GM23338 (cell line): ENCODE results near the gene BECN2. TPM values are rescaled to one million over a fixed set of nuclear protein-coding genes. Genes with fewer than 3 reads are reported as not detected.

ENCODE experiments used
- ATAC-seq: fragments of 200-7000 bp; cut with Tn5 transposase; 3 replicates; pipeline ENCODE4 v1.9.1; 2020
- DNase-seq: peaks from one replicate; pipeline ENCODE4 v3.0.0-alpha.2; 2015; ENCODE audit warnings: low spot score
- H2AFZ ChIP-seq: fragments of 200-600 bp; sonication (generic); 2 replicates; pipeline ENCODE4 v1.8.0; 2016; ENCODE audit warnings: antibody characterized with exemption, mild to moderate bottlenecking, moderate library complexity
- H3F3A ChIP-seq: fragments of 200-600 bp; sonication (generic); replicated peaks from 2 replicates; pipeline ENCODE4 v1.8.0; 2017; ENCODE audit warnings: antibody characterized with exemption, mixed run types, low read depth
- H3K27ac ChIP-seq: fragments of 200-600 bp; sonication (generic); 2 replicates; pipeline ENCODE4 v1.6.1; 2016; ENCODE audit warnings: low read depth
- H3K27me3 ChIP-seq: fragments of 200-600 bp; sonication (generic); 2 replicates; pipeline ENCODE4 v1.8.0; 2016; ENCODE audit warnings: mild to moderate bottlenecking, mixed run types, moderate library complexity; ENCODE audit not compliant: insufficient read depth
- H3K36me3 ChIP-seq: fragments of 200-600 bp; sonication (generic); 2 replicates; pipeline ENCODE4 v1.8.0; 2016; ENCODE audit warnings: mild to moderate bottlenecking; ENCODE audit not compliant: insufficient read depth
- H3K4me1 ChIP-seq: fragments of 200-600 bp; sonication (generic); 2 replicates; pipeline ENCODE4 v1.8.0; 2016; ENCODE audit warnings: mild to moderate bottlenecking, moderate library complexity; ENCODE audit not compliant: insufficient read depth
- H3K4me2 ChIP-seq: fragments of 200-600 bp; sonication (generic); 2 replicates; pipeline ENCODE4 v1.7.1; 2017; ENCODE audit warnings: mixed run types
- H3K4me3 ChIP-seq: fragments of 200-600 bp; sonication (generic); 2 replicates; pipeline ENCODE4 v1.6.1; 2016; ENCODE audit warnings: mixed run types
- H3K79me2 ChIP-seq: fragments of 200-600 bp; sonication (generic); replicated peaks from 2 replicates; pipeline ENCODE4 v1.8.0; 2017; ENCODE audit warnings: mild to moderate bottlenecking; ENCODE audit not compliant: insufficient read depth
- H3K9me2 ChIP-seq: fragments of 200-600 bp; sonication (generic); 2 replicates; pipeline ENCODE4 v1.8.0; 2017; ENCODE audit not compliant: insufficient read depth
- H4K20me1 ChIP-seq: fragments of 200-600 bp; sonication (generic); replicated peaks from 2 replicates; pipeline ENCODE4 v1.8.0; 2017; ENCODE audit warnings: mild to moderate bottlenecking; ENCODE audit not compliant: insufficient read depth
- H3K27ac Mint-ChIP-seq: 2 replicates; pipeline ENCODE4 v1.8.0; 2020; ENCODE audit warnings: inconsistent platforms, mild to moderate bottlenecking, moderate library complexity, mixed read lengths
- H3K27me3 Mint-ChIP-seq: 3 replicates; pipeline ENCODE4 v1.8.0; 2022; ENCODE audit warnings: low read depth, mild to moderate bottlenecking, moderate library complexity, mixed read lengths, inconsistent platforms; ENCODE audit not compliant: insufficient read depth, poor library complexity
- H3K36me3 Mint-ChIP-seq: 3 replicates; pipeline ENCODE4 v1.8.0; 2021; ENCODE audit warnings: low read depth, mild to moderate bottlenecking, inconsistent platforms, moderate library complexity, mixed read lengths
- H3K4me1 Mint-ChIP-seq: 3 replicates; pipeline ENCODE4 v1.8.0; 2020; ENCODE audit warnings: mild to moderate bottlenecking, inconsistent platforms, mixed read lengths
- H3K4me3 Mint-ChIP-seq: 3 replicates; pipeline ENCODE4 v1.8.0; 2021; ENCODE audit warnings: moderate library complexity, mild to moderate bottlenecking, inconsistent platforms, mixed read lengths
- H3K9me3 Mint-ChIP-seq: 3 replicates; pipeline ENCODE4 v1.8.0; 2020; ENCODE audit warnings: moderate library complexity, mild to moderate bottlenecking, inconsistent platforms, mixed read lengths
- CREB1 ChIP-seq: fragments of 250-450 bp; sonication (Bioruptor Pico); IDR thresholded peaks from 2 replicates; pipeline ENCODE4 v1.5.0; 2020; ENCODE audit warnings: low read depth, mild to moderate bottlenecking, moderate library complexity
- EZH2 ChIP-seq: fragments of 200-600 bp; sonication (generic); IDR thresholded peaks from one replicate; pipeline ENCODE4 v1.8.0; 2017; ENCODE audit warnings: antibody characterized with exemption, mild to moderate bottlenecking, low read depth; ENCODE audit not compliant: unreplicated experiment
- EZH2phosphoT487 ChIP-seq: fragments of 200-600 bp; sonication (generic); IDR thresholded peaks from one replicate; pipeline ENCODE4 v1.8.1; 2018; ENCODE audit warnings: antibody characterized with exemption; ENCODE audit not compliant: unreplicated experiment
- JUNB ChIP-seq: IDR thresholded peaks from one replicate; pipeline ENCODE4 v1.6.1; 2016; ENCODE audit warnings: antibody characterized with exemption; ENCODE audit not compliant: unreplicated experiment
- NANOG ChIP-seq: IDR thresholded peaks from 2 replicates; pipeline ENCODE4 v1.6.1; 2016; ENCODE audit warnings: antibody characterized with exemption, borderline replicate concordance
- POLR2AphosphoS5 ChIP-seq: IDR thresholded peaks from 2 replicates; pipeline ENCODE4 v1.6.1; 2016; ENCODE audit warnings: antibody characterized with exemption, low read depth
- STAT1 ChIP-seq: IDR thresholded peaks from one replicate; pipeline ENCODE4 v1.6.1; 2016; ENCODE audit warnings: antibody characterized with exemption; ENCODE audit not compliant: unreplicated experiment
- ZNF114 ChIP-seq: fragments of 250-450 bp; sonication (Bioruptor Pico); IDR thresholded peaks from 2 replicates; pipeline ENCODE4 v1.5.0; 2020; ENCODE audit warnings: mild to moderate bottlenecking, moderate library complexity
- ZNF331 ChIP-seq: fragments of 250-450 bp; sonication (Bioruptor Pico); IDR thresholded peaks from 2 replicates; pipeline ENCODE4 v1.5.0; 2020; ENCODE audit warnings: low read depth, mild to moderate bottlenecking, moderate library complexity
- polyA plus RNA-seq: library from polyadenylated mRNA; unstranded; fragments of >200 nt; fragmentation: Nextera tagmentation; extraction: Ambion mirVana; gene quantifications from 2 replicates; pipeline ENCODE4 v1.2.1, GENCODE V29; 2016
- total RNA-seq: library from RNA; depleted of rRNA; stranded (reverse); fragments of >200 nt; shearing (Covaris generic); gene quantifications from 2 replicates; pipeline ENCODE4 v1.2.3, GENCODE V29; 2014
- TF ChIP-seq, protein P1 (sequence below): IDR thresholded peaks from 2 replicates; pipeline ENCODE4 v1.6.1; 2016; ENCODE audit warnings: antibody characterized with exemption
- TF ChIP-seq, protein P2 (sequence below): fragments of 250-450 bp; sonication (Bioruptor Pico); IDR thresholded peaks from 2 replicates; pipeline ENCODE4 v1.5.0; 2020; ENCODE audit warnings: mild to moderate bottlenecking, moderate library complexity
- TF ChIP-seq, protein P3 (sequence below), 2 experiments: fragments of 200-600 bp in 1 of 2; sonication (generic) in 1 of 2; conservative IDR thresholded peaks; 2 replicates each; pipeline versions ENCODE4 v1.5.1 to v1.6.1; 2016 to 2017; ENCODE audit warnings: antibody characterized with exemption in 2 of 2, low read depth in 2 of 2, mild to moderate bottlenecking in 2 of 2, moderate library complexity in 1 of 2
- TF ChIP-seq, protein P4 (sequence below): IDR thresholded peaks from one replicate; pipeline ENCODE4 v1.6.1; 2018; ENCODE audit warnings: antibody characterized with exemption; ENCODE audit not compliant: unreplicated experiment

The BECN2 gene
- total and polyA plus RNA-seq, 2 experiments from 2014 or later = not detected

GRCh38 chr1:241997401-241997998 lies 39.9 kb downstream of the BECN2 start:
- H3K36me3 ChIP-seq = no peaks in the 10 kb centered on the region
- H3K4me3 Mint-ChIP-seq = no peak overlapping the region; the same call in 2 of the 3 replicates

More at GRCh38 chr1:241997401-241997998, 39.9 kb downstream of the BECN2 start:
- peaks cover 11% of the 10 kb centered on the region for H3K4me1 ChIP-seq
- no peaks in the 10 kb centered on the region for H4K20me1 ChIP-seq
- no peak overlapping the region for H3K27ac Mint-ChIP-seq
- no peak overlapping the region for H3K4me3 ChIP-seq
- TF ChIP-seq JUNB (no peak), POLR2AphosphoS5 (no peak), EZH2 (no peak), ZNF114 (no peak), NANOG (no peak), ZNF331 (CRISPR knock-in tag) (no peak), EZH2phosphoT487 (no peak), CREB1 (CRISPR knock-in tag) (no peak), STAT1 (no peak)
- TF ChIP-seq, protein P1, sequence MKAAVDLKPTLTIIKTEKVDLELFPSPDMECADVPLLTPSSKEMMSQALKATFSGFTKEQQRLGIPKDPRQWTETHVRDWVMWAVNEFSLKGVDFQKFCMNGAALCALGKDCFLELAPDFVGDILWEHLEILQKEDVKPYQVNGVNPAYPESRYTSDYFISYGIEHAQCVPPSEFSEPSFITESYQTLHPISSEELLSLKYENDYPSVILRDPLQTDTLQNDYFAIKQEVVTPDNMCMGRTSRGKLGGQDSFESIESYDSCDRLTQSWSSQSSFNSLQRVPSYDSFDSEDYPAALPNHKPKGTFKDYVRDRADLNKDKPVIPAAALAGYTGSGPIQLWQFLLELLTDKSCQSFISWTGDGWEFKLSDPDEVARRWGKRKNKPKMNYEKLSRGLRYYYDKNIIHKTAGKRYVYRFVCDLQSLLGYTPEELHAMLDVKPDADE = no peak
- TF ChIP-seq, protein P2, sequence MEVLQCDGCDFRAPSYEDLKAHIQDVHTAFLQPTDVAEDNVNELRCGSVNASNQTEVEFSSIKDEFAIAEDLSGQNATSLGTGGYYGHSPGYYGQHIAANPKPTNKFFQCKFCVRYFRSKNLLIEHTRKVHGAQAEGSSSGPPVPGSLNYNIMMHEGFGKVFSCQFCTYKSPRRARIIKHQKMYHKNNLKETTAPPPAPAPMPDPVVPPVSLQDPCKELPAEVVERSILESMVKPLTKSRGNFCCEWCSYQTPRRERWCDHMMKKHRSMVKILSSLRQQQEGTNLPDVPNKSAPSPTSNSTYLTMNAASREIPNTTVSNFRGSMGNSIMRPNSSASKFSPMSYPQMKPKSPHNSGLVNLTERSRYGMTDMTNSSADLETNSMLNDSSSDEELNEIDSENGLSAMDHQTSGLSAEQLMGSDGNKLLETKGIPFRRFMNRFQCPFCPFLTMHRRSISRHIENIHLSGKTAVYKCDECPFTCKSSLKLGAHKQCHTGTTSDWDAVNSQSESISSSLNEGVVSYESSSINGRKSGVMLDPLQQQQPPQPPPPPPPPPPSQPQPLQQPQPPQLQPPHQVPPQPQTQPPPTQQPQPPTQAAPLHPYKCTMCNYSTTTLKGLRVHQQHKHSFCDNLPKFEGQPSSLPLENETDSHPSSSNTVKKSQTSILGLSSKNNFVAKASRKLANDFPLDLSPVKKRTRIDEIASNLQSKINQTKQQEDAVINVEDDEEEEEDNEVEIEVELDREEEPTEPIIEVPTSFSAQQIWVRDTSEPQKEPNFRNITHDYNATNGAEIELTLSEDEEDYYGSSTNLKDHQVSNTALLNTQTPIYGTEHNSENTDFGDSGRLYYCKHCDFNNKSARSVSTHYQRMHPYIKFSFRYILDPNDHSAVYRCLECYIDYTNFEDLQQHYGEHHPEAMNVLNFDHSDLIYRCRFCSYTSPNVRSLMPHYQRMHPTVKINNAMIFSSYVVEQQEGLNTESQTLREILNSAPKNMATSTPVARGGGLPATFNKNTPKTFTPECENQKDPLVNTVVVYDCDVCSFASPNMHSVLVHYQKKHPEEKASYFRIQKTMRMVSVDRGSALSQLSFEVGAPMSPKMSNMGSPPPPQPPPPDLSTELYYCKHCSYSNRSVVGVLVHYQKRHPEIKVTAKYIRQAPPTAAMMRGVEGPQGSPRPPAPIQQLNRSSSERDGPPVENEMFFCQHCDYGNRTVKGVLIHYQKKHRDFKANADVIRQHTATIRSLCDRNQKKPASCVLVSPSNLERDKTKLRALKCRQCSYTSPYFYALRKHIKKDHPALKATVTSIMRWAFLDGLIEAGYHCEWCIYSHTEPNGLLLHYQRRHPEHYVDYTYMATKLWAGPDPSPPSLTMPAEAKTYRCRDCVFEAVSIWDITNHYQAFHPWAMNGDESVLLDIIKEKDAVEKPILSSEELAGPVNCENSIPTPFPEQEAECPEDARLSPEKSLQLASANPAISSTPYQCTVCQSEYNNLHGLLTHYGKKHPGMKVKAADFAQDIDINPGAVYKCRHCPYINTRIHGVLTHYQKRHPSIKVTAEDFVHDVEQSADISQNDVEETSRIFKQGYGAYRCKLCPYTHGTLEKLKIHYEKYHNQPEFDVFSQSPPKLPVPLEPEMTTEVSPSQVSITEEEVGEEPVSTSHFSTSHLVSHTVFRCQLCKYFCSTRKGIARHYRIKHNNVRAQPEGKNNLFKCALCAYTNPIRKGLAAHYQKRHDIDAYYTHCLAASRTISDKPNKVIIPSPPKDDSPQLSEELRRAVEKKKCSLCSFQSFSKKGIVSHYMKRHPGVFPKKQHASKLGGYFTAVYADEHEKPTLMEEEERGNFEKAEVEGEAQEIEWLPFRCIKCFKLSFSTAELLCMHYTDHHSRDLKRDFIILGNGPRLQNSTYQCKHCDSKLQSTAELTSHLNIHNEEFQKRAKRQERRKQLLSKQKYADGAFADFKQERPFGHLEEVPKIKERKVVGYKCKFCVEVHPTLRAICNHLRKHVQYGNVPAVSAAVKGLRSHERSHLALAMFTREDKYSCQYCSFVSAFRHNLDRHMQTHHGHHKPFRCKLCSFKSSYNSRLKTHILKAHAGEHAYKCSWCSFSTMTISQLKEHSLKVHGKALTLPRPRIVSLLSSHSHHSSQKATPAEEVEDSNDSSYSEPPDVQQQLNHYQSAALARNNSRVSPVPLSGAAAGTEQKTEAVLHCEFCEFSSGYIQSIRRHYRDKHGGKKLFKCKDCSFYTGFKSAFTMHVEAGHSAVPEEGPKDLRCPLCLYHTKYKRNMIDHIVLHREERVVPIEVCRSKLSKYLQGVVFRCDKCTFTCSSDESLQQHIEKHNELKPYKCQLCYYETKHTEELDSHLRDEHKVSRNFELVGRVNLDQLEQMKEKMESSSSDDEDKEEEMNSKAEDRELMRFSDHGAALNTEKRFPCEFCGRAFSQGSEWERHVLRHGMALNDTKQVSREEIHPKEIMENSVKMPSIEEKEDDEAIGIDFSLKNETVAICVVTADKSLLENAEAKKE (CRISPR knock-in tag) = no peak
- TF ChIP-seq, protein P3, sequence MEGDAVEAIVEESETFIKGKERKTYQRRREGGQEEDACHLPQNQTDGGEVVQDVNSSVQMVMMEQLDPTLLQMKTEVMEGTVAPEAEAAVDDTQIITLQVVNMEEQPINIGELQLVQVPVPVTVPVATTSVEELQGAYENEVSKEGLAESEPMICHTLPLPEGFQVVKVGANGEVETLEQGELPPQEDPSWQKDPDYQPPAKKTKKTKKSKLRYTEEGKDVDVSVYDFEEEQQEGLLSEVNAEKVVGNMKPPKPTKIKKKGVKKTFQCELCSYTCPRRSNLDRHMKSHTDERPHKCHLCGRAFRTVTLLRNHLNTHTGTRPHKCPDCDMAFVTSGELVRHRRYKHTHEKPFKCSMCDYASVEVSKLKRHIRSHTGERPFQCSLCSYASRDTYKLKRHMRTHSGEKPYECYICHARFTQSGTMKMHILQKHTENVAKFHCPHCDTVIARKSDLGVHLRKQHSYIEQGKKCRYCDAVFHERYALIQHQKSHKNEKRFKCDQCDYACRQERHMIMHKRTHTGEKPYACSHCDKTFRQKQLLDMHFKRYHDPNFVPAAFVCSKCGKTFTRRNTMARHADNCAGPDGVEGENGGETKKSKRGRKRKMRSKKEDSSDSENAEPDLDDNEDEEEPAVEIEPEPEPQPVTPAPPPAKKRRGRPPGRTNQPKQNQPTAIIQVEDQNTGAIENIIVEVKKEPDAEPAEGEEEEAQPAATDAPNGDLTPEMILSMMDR (conservative IDR thresholded peaks at IDR 0.05; ENCODE audit: low read depth in 2 of 2) = no peak
- TF ChIP-seq, protein P4, sequence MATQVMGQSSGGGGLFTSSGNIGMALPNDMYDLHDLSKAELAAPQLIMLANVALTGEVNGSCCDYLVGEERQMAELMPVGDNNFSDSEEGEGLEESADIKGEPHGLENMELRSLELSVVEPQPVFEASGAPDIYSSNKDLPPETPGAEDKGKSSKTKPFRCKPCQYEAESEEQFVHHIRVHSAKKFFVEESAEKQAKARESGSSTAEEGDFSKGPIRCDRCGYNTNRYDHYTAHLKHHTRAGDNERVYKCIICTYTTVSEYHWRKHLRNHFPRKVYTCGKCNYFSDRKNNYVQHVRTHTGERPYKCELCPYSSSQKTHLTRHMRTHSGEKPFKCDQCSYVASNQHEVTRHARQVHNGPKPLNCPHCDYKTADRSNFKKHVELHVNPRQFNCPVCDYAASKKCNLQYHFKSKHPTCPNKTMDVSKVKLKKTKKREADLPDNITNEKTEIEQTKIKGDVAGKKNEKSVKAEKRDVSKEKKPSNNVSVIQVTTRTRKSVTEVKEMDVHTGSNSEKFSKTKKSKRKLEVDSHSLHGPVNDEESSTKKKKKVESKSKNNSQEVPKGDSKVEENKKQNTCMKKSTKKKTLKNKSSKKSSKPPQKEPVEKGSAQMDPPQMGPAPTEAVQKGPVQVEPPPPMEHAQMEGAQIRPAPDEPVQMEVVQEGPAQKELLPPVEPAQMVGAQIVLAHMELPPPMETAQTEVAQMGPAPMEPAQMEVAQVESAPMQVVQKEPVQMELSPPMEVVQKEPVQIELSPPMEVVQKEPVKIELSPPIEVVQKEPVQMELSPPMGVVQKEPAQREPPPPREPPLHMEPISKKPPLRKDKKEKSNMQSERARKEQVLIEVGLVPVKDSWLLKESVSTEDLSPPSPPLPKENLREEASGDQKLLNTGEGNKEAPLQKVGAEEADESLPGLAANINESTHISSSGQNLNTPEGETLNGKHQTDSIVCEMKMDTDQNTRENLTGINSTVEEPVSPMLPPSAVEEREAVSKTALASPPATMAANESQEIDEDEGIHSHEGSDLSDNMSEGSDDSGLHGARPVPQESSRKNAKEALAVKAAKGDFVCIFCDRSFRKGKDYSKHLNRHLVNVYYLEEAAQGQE = no peak
- no peak overlapping the region for H3K4me2 ChIP-seq
- ATAC-seq (no peak), DNase-seq (no peak)
- no peaks in the 10 kb centered on the region for H3K27me3 ChIP-seq
- H3K9me3 Mint-ChIP-seq = no peaks in the 10 kb centered on the region; the same call in 2 of the 3 replicates
- no peaks in the 10 kb centered on the region for H3K9me2 ChIP-seq
- peak overlapping the region; percentile 1; the same call in 1 of the 2 replicates for H2AFZ ChIP-seq
- no peaks in the 10 kb centered on the region for H3F3A ChIP-seq
- H3K27ac ChIP-seq = no peak overlapping the region
- H3K36me3 Mint-ChIP-seq = no peaks in the 10 kb centered on the region
- H3K27me3 Mint-ChIP-seq = peaks cover 7% of the 10 kb centered on the region
- peaks cover 16% of the 10 kb centered on the region for H3K4me1 Mint-ChIP-seq
- no peaks in the 10 kb centered on the region for H3K79me2 ChIP-seq
